HG02571 (cell line): Measurements from ENCODE around the gene PKD1.
A peak's percentile ranks its signal among the peaks of the same experiment; 100 is the strongest.

Source experiments
- ATAC-seq: cut with Tn5 transposase; IDR thresholded peaks from one replicate; pipeline ENCODE4 v1.9.1; 2021; ENCODE audit warnings: mild to moderate bottlenecking, moderate library complexity; ENCODE audit not compliant: unreplicated experiment

PKD1 gene

DNA sequence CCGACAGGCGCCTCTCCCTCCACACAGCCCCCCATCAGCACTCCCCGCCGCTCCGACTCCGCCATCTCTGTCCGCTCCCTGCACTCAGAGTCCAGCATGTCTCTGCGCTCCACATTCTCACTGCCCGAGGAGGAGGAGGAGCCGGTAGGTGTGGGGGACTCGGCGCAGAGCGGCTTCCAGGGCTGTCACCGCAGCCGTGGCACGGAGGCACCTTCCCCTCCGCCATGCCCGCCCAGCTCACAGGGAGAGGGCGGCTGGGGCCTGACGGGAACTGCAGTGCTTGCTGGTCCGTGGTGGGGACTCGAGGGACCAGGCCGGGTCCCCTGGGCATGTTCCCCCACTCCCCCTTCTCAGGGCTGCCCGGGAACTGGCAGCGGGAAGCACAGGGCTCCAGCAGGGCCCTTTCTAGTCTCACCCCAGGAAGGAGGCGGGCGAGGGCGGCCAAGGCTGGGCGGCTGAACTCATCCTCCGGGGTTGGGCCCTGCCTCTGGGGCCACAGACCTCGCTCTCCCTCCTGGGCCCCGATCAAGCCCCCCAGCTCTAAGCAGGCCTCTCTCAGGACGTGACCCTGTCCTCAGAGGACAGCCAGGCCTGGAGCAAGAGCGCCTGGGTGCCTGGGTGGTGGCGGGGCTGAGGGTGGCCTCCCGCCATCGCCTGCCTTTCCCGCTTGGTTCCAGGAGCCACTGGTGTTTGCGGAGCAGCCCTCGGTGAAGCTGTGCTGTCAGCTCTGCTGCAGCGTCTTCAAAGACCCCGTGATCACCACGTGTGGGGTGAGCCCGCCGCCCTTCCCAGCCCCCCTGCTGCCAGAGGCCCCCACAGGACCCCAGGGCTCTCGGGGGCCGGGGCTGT, 35.1 kb upstream of the PKD1 start:
- no peak for ATAC-seq

DNA sequence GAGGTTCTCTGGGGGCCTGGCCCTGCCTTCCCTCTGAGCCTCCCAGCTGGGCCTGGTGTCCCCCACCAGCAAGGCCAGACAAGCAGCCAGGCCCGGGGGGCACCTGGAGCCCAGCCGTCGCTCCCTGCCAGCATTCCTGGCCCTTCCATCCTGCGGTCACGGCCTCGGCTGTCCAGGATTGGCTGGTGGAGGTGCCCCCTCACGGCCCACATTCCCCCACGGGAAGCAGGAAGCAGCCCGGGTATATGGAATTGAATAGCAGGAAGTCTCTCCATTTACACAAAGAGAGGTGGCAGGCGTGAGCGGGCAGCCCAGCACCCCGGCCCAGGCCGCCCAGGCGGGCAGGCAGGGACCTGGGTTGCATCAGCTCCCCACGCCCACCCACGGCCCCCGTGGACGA, 34.4 kb upstream of the PKD1 start:
- no peak for ATAC-seq

DNA sequence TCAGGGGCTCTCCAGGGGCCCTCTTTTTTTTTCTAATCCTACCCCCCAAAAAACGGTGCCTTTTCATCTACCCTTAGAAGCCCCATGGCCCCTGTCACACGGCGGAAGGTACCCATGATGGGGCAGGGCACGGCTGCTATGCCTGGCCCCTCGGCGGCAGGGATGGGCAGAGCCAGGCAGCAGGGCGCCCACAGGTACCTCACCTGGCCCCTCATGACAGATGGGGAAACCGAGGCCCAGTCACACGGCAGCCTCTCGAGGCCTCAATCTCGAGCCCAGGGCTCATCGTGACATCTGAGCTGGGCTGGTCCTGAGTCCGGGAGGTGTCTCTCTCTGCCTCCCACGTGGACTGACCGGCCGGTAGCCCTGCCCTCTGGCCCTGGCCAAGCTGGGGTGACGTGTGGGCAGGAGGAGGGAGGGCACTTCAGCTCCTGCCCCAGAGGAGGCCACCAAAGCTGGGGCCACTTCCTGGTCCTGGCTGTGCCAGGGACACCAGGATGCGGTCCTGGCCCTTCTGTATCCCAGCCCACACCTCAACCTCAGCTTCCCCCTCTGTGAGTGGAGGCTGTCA, 31.5 kb upstream of the PKD1 start:
- no peak for ATAC-seq

DNA sequence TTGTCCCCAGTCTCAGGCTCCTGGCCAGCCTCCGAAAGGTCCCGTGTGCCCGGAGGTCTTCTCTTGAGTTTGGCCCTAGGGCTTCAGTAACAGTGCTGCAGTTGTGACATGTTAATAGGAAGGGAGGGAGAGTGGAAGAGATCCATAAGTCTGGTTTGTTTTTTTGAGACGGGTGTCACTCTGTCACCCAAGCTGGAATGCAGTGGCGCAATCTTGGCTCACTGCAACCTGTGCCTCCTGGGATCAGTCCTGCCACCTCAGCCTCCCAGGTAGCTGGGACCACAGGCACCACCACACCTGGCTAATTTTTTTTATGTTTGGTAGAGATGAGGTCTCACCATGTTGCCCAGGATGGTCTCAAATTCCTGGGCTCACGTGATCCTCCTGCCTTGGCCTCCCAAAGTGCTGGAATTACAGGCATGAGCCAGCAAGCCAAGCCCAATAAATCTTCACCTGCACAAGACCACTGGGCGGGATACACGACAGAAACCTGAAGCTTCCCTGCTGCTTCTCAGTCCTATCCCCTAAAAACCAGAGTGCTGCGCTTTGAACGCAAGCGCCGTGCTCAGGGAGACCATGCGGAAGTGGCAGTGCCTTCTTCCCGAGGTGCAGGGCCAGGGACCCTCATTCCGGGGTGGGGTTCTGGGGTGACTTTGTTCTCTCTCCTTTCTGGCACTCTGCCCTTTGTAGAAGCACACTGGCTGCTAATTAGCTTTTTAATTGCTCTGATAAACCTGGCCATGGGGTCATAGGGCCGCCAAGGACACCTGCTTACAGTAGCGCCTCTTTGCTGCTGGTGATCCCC, 30.8 kb upstream of the PKD1 start:
- no peak for ATAC-seq

DNA sequence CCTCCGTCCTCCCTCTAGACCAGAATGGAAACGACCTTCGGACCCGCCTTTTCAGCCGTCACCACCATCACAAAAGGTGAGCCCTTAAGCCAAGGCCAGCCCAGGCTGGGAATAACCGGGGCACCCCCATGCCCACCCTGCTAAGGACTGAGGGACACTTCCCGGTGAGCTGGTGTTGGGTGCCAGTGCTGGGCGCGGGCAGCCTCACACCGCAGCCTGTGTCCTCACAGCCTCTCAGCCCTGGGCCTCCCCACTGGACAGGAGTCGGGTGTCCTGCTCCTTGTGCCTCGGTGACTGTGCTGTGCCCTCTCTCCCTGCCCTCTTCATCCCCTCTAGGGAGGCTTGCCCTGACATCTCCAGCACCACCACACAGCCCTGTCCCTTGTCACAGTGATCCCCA, 30.2 kb upstream of the PKD1 start:
- ATAC-seq, result no peak

DNA sequence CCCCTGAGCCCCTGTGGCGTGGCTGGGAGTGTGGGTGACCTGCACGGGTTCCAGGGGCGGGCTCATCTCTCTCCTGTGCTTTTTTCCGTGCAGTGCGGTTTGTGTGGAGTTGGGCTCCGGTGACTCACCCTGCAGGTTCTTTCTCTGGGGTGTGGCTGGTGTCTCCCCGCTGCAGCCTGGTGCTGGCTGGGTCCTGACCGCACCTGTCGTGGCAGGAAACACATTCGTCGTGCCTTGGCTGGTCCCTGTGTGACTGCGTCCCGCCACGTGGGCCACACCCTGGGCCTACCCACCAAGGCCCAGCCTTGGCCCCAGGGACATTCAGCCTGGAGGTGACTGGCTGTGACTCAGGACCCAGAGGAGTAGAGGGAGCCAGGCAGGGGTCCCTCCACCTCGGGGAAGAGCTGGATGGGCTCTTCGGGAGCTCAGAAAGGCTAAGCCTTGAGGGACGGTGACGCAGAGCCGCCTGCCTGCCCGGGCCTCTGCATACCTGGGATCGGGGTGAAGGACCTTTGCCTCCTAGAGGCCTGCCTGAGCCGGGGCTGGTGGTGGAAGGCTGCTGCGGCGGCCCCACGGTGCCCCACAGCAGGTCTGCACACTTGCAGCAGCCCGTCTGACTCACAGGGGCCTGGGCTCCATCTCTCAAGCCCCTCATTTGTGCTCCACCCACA, 27.6 kb upstream of the PKD1 start:
- no peak for ATAC-seq

DNA sequence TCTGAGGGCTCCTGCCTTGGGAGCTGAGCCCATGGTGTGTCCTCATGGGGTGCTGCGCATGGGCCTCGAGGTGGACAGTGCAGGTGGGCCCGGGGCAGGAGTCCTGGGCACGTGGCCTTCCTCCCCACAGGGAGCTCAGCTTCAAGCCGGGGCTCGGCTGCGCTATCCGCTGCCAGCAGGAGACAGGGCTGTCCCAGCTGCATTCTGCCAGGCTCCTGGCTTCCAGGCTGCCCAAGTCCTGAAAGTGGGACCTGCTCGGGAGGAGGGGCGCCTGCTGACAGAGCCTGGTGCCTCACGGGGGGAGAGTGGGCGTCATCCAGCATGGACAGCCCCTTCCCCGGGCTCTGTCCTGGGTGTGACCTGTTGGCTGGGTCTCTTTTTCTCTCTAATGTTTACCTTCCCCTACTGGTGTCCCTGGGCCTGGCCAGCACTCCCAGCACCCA, 27.0 kb upstream of the PKD1 start:
- no peak for ATAC-seq

DNA sequence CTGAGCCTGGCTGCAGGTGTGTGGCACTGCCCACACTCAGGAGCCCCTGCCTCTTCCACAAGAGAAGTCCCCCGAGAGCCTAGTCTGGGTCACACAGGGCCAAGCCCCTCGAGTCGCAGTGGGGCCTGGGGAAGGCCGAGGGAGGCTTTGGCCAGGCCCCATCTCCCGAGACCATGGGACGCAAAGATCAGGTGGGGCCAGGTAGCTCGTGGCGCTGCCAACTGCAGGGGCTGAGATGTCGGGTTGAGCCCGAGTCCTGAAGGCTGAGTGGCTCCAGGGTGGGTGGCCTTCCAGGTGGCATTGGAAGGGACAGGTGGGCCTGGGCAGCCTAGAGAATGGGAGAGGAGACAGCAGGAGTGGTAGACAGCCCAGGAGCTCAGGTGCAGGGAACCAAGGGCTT, 26.2 kb upstream of the PKD1 start:
- ATAC-seq, result no peak

DNA sequence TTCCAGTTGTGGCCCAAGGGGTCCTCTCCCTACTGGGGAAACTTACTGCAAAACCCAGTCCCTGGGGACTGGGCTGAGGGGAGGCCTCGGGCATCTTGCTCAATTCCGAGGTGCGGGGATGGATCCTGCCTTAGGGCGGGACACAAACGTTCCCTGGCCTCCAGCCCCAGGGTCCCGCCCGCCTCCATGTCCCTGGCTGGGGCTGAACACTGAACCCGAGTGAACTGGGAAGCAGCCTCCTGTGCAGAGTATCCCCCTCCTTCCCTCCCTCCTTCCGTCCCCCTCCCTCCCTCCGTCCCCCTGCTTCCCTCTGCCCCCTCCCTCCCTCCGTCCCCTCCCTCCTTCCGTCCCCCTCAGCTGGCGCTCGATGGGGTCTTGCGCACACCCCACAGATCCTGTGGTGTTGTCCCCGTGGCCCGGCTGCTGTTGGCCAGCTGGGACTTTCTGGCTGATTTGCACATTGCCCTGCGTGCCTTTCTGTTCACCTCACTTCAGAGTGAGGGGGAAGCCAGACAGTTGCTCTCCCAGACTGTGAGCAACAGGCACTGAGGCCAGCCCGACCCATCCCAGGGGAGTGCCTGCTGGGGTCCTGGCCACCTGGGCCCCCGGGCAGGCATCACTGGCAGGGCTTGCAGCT, 25.3 kb upstream of the PKD1 start:
- ATAC-seq, result no peak

DNA sequence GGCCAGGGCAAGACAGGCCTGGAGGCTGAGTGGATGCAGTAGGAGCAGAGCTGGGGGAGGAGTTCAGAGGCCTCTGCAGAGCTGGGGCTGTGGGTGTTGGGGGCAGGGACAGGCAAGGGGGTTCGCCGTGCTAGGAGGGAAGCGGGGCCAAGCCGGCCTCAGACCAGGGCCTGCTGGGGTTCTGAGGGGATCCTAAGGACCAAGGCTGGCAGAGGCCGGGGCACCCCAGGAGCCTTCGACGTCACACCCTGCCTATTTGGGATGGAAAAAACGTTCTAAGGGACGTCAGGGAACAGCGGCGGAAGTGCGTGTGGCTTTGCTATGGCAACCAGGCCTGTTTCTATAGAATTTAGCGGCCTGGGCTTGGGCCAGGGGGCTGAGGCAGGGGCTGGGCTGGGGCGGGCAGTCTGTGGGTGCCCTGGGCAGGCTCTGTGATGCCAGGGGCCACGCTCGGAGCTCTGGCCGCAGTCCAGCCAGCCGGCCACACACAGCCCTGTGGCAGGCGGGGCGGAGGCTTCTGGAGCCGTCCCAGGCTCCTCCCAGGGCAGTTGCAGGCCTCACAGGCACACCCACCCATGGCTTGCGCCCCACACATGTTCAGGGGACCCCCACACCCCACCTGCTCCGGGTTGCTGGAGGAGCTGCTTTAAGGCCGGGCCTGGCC, 23.6 kb upstream of the PKD1 start:
- ATAC-seq, result no peak

DNA sequence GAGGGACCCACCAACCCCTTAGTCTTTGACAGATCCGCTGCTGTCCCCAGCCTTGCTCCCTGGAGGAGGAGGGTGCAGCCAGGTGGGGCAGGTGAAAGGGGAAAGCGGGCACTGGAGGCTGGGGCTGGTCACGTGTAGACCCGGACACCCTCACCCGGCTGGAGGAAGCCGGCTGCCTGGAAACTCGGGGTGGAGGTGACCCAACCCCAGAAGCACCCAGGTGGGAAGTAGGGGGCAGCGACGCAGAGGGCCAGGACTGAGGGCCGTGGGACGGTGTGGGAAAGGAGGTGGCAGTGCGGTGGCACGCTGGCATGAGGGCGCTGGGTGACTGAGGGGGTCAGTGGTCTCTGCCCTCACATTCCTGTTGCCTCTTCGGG, 22.6 kb upstream of the PKD1 start:
- no peak for ATAC-seq

DNA sequence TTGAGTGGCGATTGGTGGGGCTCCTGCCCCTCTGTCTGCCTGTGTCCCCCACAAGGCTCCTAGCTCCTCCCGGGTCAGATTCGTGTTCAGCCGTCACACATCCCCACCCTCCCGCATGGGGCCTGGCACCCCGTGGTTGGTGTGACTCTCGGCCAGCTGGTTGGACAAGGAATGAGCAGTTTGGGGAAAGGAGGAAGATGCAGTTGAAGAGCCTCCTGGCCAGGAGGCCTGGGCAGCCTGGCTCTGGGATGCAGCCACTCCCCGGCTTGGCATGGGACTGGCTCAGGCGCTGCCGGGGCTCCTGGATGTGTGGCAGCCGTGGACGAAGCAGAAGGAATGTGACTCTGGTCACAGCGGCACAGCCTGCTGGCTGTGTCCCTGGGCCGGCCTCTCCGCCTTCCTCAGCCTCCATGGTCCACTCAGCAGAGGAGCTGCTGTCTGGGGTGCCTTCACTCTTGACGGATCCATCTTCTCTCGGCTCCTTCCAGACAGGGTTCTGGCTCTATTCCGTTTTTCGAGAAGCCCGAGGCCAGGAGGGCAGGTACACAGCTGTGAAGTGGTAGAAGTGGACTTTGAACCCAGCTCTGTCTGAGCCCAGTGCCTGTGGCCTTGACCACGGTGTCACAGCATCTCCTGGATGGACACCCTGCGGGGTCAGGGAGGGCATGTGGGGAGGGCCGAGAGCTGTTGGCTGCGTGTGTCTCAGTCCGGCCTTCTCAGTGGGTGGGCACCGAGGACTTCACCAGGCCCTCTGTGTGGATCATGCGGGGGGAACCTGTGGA, 22.0 kb upstream of the PKD1 start:
- ATAC-seq, result no peak

DNA sequence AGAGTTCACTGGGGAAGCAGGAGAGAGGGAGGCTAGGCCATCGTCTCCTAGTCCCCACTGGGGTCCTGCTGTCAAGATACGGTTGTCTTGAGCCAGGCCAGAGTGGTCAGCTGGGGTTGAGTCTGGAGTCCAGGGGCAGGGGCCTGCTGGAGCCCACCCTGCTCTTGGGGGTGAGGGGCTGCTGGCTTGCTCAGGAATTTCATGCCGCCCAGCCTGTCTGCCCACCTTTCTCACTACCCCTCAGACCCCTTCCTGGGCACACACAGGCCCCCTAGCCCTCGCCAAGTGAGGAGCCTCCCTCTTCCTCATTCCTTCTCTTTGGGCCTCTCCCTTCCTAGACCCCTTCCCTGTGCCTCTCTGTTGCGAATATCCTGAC, 21.1 kb upstream of the PKD1 start:
- no peak for ATAC-seq

DNA sequence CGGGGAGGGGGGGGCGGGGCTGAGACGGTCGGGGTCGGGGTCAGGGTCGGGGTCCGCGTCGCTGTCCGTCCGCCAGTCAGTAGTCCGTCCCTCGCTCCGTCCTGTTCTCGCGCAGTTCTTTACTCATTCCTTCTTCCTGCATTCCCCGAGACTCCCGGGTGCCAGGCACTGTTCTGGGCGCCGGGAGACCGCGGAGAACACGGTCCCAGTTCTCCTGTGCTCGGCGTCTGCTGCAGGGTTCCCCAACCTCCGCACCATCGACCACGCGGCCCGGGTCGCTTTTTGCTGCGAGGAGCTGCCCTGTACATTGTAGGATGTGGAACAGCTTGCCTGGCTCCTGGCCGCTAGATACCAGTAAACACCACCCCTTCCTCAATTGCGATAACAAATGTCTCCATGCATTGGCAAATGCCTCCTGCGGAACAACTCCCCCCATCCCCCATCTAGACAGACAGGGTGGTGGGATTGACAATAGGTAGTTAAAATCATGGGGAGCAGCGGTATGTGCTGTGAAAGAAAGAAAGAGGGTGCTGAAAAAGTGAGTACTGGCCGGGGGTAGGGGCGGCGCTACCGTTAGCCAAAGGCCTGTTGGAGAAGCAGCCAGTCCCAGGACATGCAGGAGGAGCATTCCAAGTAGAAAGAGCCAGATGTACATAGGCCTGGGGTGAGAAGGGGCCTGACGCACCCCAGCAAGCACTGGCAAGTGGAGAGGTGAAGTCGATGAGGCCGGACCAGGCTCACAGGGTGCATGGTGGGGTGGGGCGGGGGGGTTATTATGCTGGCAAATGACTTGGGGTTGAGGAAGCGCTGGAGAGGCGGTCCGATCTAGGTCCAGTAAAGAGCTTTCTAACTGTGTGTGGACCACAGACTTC, 20.5 kb upstream of the PKD1 start:
- no peak for ATAC-seq

DNA sequence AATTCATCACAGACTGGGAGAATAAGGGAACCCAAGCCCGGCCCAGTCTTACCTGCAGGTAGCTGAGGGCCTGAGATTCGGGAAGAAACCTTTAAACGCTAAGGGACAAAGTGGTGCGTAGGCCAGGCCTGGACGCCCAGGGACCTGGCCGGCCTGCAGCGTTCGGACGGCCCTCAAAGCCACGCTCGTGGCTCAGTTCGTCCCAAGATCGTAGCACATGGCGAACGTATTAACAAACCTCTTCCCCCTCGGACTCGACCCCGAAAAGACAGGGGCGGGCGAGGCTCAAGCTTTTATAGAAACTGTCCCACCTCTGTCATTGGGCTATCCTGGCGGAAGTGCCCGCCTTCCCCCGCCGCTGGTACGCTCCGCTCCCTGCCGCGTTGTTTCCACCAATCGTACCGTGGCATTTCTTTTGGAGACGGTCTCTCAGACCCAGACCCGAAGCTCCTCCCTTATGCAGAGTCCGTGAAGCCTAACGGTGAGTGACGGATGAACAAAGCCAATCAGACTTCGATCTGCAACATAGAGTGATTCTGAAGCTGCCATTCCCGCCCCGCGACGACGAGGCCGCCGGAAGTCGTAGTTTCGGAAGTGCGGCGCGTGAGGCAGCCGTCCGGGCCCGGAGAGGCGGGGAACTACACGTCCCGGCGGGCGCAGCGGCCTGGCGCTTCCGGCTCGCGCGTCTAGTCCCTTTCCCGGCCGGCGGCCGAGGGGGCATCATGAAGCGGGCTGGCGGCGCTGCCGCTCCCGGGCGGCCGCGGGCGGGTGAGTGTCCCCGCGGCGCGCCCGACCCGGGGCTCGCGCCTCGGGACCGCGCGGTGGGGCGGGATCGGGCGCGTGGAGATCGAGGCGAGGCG, 19.6 kb upstream of the PKD1 start, which contains the start of gene TRAF7:
TSS of gene TRAF7 (plus strand) at position 692 of the 860 bp plus-strand sequence. CDS start 8,139 bp downstream, outside the sequence.
- ATAC-seq, result peak; percentile 83

DNA sequence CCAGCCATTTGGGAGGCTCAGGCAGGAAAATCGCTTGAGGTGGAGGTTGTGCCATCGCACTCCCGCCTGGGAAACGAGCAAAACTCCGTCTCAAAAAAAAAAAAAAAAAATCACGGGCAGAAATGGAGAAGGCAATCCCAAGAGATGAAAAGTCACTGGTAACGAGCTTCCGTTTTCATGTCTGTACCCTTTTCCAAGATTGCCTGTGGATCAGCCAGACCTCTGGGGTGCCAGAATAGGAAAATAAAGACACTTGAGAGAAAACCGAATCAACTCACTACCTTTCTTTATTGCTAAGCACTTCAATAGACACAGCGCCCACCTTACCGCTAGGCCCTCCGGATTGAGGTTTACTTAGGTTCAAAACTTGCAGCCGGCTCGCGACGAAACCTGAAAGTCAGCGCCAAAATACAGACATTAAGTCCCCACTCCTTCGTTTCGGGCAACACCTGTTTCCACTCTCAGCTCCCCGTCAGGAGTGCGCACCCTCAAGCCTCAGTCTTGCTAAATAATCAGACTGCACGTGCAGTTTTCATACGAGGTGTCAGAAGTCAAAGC, 18.9 kb upstream of the PKD1 start:
- ATAC-seq, result no peak
